Caco-2 (cell line): ENCODE measurements around the gene OR51E2. TPM values are rescaled to one million over a fixed set of nuclear protein-coding genes. Genes with fewer than 3 reads are reported as not detected.

Source experiments
- BruUV-seq: library from RNA; stranded (reverse); fragments of 400-500 nt; replicated peaks from 2 replicates; lab custom pipeline; 2021; lab: Mats Ljungman, UMichigan
- CTCF ChIA-PET: fragments of 300-600 bp; sonication (Branson Sonifier 250); formaldehyde crosslinking; loops from one replicate; lab custom pipeline; 2022; ENCODE audit warnings: antibody characterized with exemption; lab: Charles Lee
- POLR2A ChIA-PET: fragments of 300-600 bp; sonication (Branson Sonifier 250); formaldehyde crosslinking; loops from one replicate; lab custom pipeline; 2022; ENCODE audit warnings: antibody characterized with exemption; lab: Charles Lee
- DNase-seq, 2 experiments: peaks; one replicate each; pipeline versions ENCODE4 v3.0.0 to v3.0.0-alpha.2; 2020 to 2022
- H3K27me3 ChIP-seq: replicated peaks from 2 replicates; pipeline ENCODE4 v1.6.0; 2011; ENCODE audit warnings: low read length; ENCODE audit not compliant: control insufficient read depth, insufficient read depth
- H3K36me3 ChIP-seq: 2 replicates; pipeline ENCODE4 v1.5.1; 2011; ENCODE audit warnings: low read length; ENCODE audit not compliant: control insufficient read depth, insufficient read depth
- H3K4me1 ChIP-seq: fragments of 250-450 bp; sonication (Bioruptor Pico); 2 replicates; pipeline ENCODE4 v1.5.1; 2020; ENCODE audit warnings: mild to moderate bottlenecking
- H3K4me3 ChIP-seq: 2 replicates; pipeline ENCODE4 v1.5.1; 2011; ENCODE audit warnings: low read depth, mild to moderate bottlenecking, control low read depth, low read length
- H3K9me3 ChIP-seq: fragments of 250-450 bp; sonication (Bioruptor Pico); 2 replicates; pipeline ENCODE4 v1.5.1; 2020; ENCODE audit warnings: mild to moderate bottlenecking, moderate library complexity
- H3K27ac Mint-ChIP-seq: one replicate; pipeline ENCODE4 v1.8.0; 2022; ENCODE audit warnings: mixed read lengths; ENCODE audit not compliant: unreplicated experiment
- H3K27me3 Mint-ChIP-seq: one replicate; pipeline ENCODE4 v1.8.0; 2022; ENCODE audit warnings: mixed read lengths; ENCODE audit not compliant: insufficient read depth, unreplicated experiment
- H3K36me3 Mint-ChIP-seq: one replicate; pipeline ENCODE4 v1.8.0; 2022; ENCODE audit warnings: mild to moderate bottlenecking, mixed read lengths; ENCODE audit not compliant: insufficient read depth, unreplicated experiment
- H3K4me1 Mint-ChIP-seq: one replicate; pipeline ENCODE4 v1.8.0; 2022; ENCODE audit warnings: low read depth, mixed read lengths; ENCODE audit not compliant: unreplicated experiment
- H3K4me3 Mint-ChIP-seq: one replicate; pipeline ENCODE4 v1.8.0; 2022; ENCODE audit warnings: mild to moderate bottlenecking, moderate library complexity, mixed read lengths; ENCODE audit not compliant: unreplicated experiment
- H3K9me3 Mint-ChIP-seq: one replicate; pipeline ENCODE4 v1.8.0; 2022; ENCODE audit warnings: mixed read lengths; ENCODE audit not compliant: unreplicated experiment
- CTCF ChIP-seq, 2 experiments: fragments of 200-600 bp in 1 of 2; IDR thresholded peaks; 1 replicate in 1 of 2; 2 replicates in 1 of 2; pipeline versions ENCODE4 v1.5.1 to v1.8.0; 2011 to 2022; ENCODE audit warnings: antibody characterized with exemption in 1 of 2, control low read depth in 1 of 2, inconsistent platforms in 1 of 2, low read depth in 1 of 2, low read length in 1 of 2, mild to moderate bottlenecking in 1 of 2, moderate library complexity in 1 of 2; ENCODE audit not compliant: insufficient read depth in 1 of 2, severe bottlenecking in 1 of 2, unreplicated experiment in 1 of 2
- intact Hi-C: fragments of 100-400 bp; cut with micrococcal nuclease; formaldehyde crosslinking; loops from one replicate; pipeline ENCODE4 v1.10.0; 2022; ENCODE audit not compliant: unreplicated experiment
- total RNA-seq: library from RNA; stranded (reverse); gene quantifications from 2 replicates; pipeline ENCODE4 v1.2.3, GENCODE V29; 2022

Gene OR51E2
- total RNA-seq, 1 experiment from 2014 or later, result not detected

- BruUV-seq, result no TSS peak
- H3K4me1 ChIP-seq, result no peaks in the 10 kb centered on the region
- no peaks in the 10 kb centered on the region for H3K36me3 ChIP-seq
- Mint-ChIP-seq H3K27me3 (no peaks in the 10 kb centered on the region), H3K36me3 (no peaks in the 10 kb centered on the region), H3K27ac (no peak overlapping the region), H3K4me3 (no peak overlapping the region), H3K9me3 (no peaks in the 10 kb centered on the region), H3K4me1 (no peaks in the 10 kb centered on the region)
- intact Hi-C loops, result no loop called here
- no peak overlapping the region for H3K4me3 ChIP-seq
- TF ChIP-seq CTCF (IDR thresholded peaks at IDR 0.05; ENCODE audit: insufficient read depth in 1 of 2, low read depth in 1 of 2, low read length in 1 of 2, severe bottlenecking in 1 of 2, unreplicated experiment in 1 of 2), result no peak
- H3K27me3 ChIP-seq, result no peaks in the 10 kb centered on the region; the same call in 1 of the 2 replicates
- ChIA-PET POLR2A (no interaction called here), CTCF (no interaction called here)
- H3K9me3 ChIP-seq, result no peaks in the 10 kb centered on the region
- DNase-seq, result no peak
Measured at GRCh38 chr11:4680341-4680740, 17.3 kb downstream of the OR51E2 start.

DNA sequence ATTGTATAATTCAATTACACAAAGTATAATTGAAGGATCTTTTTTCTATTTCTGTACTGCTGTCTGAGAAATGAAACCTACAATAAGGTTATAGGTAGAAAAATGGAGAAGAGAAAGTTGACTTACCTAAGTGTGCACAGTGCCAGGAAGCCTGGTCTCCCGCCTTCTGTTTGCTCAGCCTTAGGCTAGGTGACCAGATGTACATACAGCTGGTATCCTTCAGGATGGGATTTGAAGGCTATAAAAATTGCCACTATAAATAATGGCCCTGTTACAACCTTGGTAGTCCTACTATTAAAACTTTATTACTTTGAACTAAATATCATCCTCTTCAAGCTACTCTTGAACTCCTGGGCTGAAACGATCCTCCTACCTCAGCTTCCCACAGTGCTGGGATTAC, 19.7 kb downstream of the OR51E2 start:
- intact Hi-C loops, result no loop called here

GRCh38 chr11:4673781-4674180, 23.9 kb downstream of the OR51E2 start:
- CTCF ChIA-PET, result no interaction called here
- peaks cover 19% of the 10 kb centered on the region for H3K4me1 Mint-ChIP-seq
- intact Hi-C loops, result loop anchor here (2.0 kb wide), 1 partner anchor 37 kb away; the partner anchor contains the start of gene OR51D1
- no peaks in the 10 kb centered on the region for H3K27me3 Mint-ChIP-seq
- peaks cover 9% of the 10 kb centered on the region for H3K9me3 Mint-ChIP-seq
- Histone ChIP-seq H3K36me3 (no peaks in the 10 kb centered on the region), H3K27me3 (no peaks in the 10 kb centered on the region), H3K4me1 (peaks cover 10% of the 10 kb centered on the region), H3K9me3 (no peaks in the 10 kb centered on the region), H3K4me3 (no peak overlapping the region)
- no peaks in the 10 kb centered on the region for H3K36me3 Mint-ChIP-seq
- H3K27ac Mint-ChIP-seq, result no peak overlapping the region
- no peak for TF ChIP-seq CTCF (IDR thresholded peaks at IDR 0.05; ENCODE audit: insufficient read depth in 1 of 2, low read depth in 1 of 2, low read length in 1 of 2, severe bottlenecking in 1 of 2, unreplicated experiment in 1 of 2)
- no peak overlapping the region for H3K4me3 Mint-ChIP-seq
- POLR2A ChIA-PET, result no interaction called here
- DNase-seq, result no peak
- no TSS peak for BruUV-seq

More for the DNA sequence above, 19.7 kb downstream of the OR51E2 start:
- TF ChIP-seq CTCF (IDR thresholded peaks at IDR 0.05; ENCODE audit: insufficient read depth in 1 of 2, low read depth in 1 of 2, low read length in 1 of 2, severe bottlenecking in 1 of 2, unreplicated experiment in 1 of 2), result no peak
- H3K27me3 ChIP-seq, result no peaks in the 10 kb centered on the region; the same call in 1 of the 2 replicates
- Mint-ChIP-seq H3K9me3 (peaks cover 8% of the 10 kb centered on the region), H3K27ac (no peak overlapping the region), H3K27me3 (no peaks in the 10 kb centered on the region), H3K4me1 (peaks cover 7% of the 10 kb centered on the region), H3K4me3 (no peak overlapping the region), H3K36me3 (no peaks in the 10 kb centered on the region)
- BruUV-seq, result no TSS peak
- H3K9me3 ChIP-seq, result no peaks in the 10 kb centered on the region
- ChIA-PET POLR2A (no interaction called here), CTCF (no interaction called here)
- H3K4me3 ChIP-seq, result no peak overlapping the region
- H3K36me3 ChIP-seq, result no peaks in the 10 kb centered on the region
- H3K4me1 ChIP-seq, result no peaks in the 10 kb centered on the region
- no peak for DNase-seq
